Ascending aorta (tissue), 2 donors: ENCODE data around the gene LRCH1. TPM values are rescaled to one million over a fixed set of nuclear protein-coding genes. Genes with fewer than 3 reads are reported as not detected.

ENCODE experiments used
- DNase-seq, 2 donors: peaks; one replicate each; pipeline ENCODE4 v3.0.0-alpha.2; 2019; ENCODE audit warnings: low spot score in 2 of 2
- H3K27ac ChIP-seq, 2 donors: fragments of 200-600 bp; sonication (generic); one replicate each; pipeline ENCODE4 v1.5.1; 2016 to 2017; ENCODE audit warnings: mild to moderate bottlenecking in 1 of 2
- H3K27me3 ChIP-seq: fragments of 200-600 bp; sonication (generic); one replicate; pipeline ENCODE4 v1.5.1; 2017
- H3K36me3 ChIP-seq, 2 donors: fragments of 200-600 bp; sonication (generic); one replicate each; pipeline ENCODE4 v1.5.1; 2016
- H3K4me1 ChIP-seq, 2 donors: fragments of 200-600 bp; sonication (generic); one replicate each; pipeline ENCODE4 v1.5.1; 2016 to 2017; ENCODE audit warnings: mild to moderate bottlenecking in 1 of 2
- H3K4me3 ChIP-seq, 2 donors: fragments of 200-600 bp; sonication (generic); one replicate each; pipeline ENCODE4 v1.5.1; 2016 to 2017; ENCODE audit warnings: mild to moderate bottlenecking in 1 of 2
- H3K9me3 ChIP-seq, 2 donors: fragments of 200-600 bp; sonication (generic); one replicate each; pipeline ENCODE4 v1.5.1; 2016
- intact Hi-C: fragments of 100-400 bp; cut with DNase I; formaldehyde crosslinking; loops from one replicate; pipeline ENCODE4 v1.15.1; 2023
- total RNA-seq: library from RNA; depleted of rRNA; stranded (reverse); fragments of >200 nt; gene quantifications from one replicate; pipeline ENCODE4 v1.1.0, GENCODE V29; 2016
- TF ChIP-seq, protein P1 (sequence below), 3 experiments: fragments of 200-600 bp in 2 of 3; fragments of 450-650 bp in 1 of 3; sonication (generic) in 2 of 3; IDR thresholded peaks; one replicate each; pipeline ENCODE4 v1.5.1; 2016 to 2019; ENCODE audit warnings: antibody characterized with exemption in 3 of 3, mild to moderate bottlenecking in 1 of 3, moderate library complexity in 1 of 3

The LRCH1 gene
- total RNA-seq, 1 donor from 2014 or later, result 45.4 TPM

DNA sequence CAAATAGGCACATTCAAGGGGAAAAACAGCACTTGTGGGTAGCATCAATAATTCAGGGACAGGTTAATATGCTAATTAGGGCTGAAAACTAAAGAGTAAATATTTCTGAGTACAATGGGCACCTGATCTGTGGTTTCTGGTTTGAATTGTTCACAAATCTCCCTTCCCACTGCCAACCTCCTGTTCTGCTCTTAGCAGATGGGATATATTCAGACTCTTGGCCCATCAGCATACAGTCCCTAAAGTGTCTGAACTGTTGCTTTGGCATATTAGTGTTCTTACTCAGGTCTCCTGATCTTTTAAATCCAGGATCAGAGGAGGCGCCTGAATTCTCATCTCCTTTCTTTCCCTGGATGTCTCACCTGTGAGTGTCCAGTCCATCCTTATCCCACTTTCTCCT lies 8.2 kb upstream of the LRCH1 start:
- intact Hi-C loops, result no loop called here
- Histone ChIP-seq H3K4me3 (no peak overlapping the region), H3K27me3 (no peaks in the 10 kb centered on the region), H3K36me3 (no peaks in the 10 kb centered on the region), H3K27ac (no peak overlapping the region), H3K9me3 (no peaks in the 10 kb centered on the region), H3K4me1 (no peaks in the 10 kb centered on the region)
- TF ChIP-seq, protein P1, sequence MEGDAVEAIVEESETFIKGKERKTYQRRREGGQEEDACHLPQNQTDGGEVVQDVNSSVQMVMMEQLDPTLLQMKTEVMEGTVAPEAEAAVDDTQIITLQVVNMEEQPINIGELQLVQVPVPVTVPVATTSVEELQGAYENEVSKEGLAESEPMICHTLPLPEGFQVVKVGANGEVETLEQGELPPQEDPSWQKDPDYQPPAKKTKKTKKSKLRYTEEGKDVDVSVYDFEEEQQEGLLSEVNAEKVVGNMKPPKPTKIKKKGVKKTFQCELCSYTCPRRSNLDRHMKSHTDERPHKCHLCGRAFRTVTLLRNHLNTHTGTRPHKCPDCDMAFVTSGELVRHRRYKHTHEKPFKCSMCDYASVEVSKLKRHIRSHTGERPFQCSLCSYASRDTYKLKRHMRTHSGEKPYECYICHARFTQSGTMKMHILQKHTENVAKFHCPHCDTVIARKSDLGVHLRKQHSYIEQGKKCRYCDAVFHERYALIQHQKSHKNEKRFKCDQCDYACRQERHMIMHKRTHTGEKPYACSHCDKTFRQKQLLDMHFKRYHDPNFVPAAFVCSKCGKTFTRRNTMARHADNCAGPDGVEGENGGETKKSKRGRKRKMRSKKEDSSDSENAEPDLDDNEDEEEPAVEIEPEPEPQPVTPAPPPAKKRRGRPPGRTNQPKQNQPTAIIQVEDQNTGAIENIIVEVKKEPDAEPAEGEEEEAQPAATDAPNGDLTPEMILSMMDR (IDR thresholded peaks at IDR 0.05), result no peak
- DNase-seq, result no peak

DNA sequence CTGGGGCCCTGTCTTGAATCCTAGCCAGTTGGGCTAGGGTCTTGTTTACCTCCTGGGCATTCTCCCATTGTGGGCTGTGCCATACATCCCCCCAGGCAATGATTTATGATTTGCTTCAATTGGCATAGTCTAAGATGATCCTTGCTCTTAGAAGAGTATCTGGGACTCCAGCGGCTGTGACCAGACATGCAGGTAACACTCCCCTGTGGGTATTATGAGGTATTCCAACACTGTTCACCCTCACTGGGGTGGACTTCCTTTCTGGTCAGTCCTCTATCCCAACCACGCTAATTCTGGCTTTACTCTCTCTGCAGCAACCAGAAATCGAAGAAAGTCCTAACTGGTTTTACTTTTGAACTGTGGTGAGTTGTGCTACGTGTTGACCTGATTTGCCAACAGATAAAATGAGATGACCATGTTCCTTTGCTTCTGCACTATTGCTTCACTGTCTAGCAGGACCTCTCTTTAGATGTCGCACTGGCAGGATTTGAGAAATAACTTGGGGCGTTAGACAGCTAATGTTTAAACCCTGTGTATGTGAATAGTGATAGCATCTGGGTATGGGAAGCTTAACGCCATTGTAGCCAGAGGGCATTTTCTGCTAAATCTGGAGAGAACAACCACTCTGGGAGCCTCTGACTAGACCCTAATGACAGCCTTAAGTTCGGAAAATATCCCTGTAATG lies 6.7 kb upstream of the LRCH1 start:
- DNase-seq, result no peak
- intact Hi-C loops, result no loop called here
- TF ChIP-seq, protein P1 (IDR thresholded peaks at IDR 0.05), result no peak

DNA sequence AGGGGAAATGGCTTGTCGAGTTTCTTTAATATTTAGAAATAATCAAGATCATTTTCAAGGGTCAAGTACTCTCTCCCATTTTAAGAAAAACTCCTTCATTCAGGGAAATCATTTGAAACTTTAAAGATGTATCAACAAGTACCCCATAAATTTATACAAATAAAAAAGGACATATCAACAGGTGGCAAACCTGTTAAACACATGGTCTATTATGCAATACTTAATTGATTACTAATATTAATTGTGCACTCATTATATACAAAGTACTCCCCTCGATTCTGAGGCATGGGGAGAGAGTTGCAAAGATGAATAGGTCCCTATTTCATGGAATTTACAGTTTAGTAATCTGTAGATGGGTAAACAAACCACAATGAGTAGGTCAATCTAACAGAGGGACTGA lies 2.1 kb upstream of the LRCH1 start:
- Histone ChIP-seq H3K36me3 (no peaks in the 10 kb centered on the region), H3K27me3 (no peaks in the 10 kb centered on the region), H3K27ac (no peak overlapping the region), H3K4me3 (no peak overlapping the region), H3K9me3 (no peaks in the 10 kb centered on the region), H3K4me1 (peaks cover 2 to 10% of the 10 kb centered on the region in 2 donors)
- TF ChIP-seq, protein P1 (IDR thresholded peaks at IDR 0.05), result no peak
- intact Hi-C loops, result loop anchor here (1.0 to 10.0 kb wide), 3 partner anchors 54 to 246 kb away; partner anchors contain the start of gene ESD
- DNase-seq, result no peak

More for the DNA sequence above, 6.7 kb upstream of the LRCH1 start:
- Histone ChIP-seq H3K36me3 (no peaks in the 10 kb centered on the region), H3K27ac (no peak overlapping the region), H3K4me3 (no peak overlapping the region), H3K9me3 (no peaks in the 10 kb centered on the region), H3K4me1 (peaks cover 0 to 2% of the 10 kb centered on the region in 2 donors), H3K27me3 (no peaks in the 10 kb centered on the region)

DNA sequence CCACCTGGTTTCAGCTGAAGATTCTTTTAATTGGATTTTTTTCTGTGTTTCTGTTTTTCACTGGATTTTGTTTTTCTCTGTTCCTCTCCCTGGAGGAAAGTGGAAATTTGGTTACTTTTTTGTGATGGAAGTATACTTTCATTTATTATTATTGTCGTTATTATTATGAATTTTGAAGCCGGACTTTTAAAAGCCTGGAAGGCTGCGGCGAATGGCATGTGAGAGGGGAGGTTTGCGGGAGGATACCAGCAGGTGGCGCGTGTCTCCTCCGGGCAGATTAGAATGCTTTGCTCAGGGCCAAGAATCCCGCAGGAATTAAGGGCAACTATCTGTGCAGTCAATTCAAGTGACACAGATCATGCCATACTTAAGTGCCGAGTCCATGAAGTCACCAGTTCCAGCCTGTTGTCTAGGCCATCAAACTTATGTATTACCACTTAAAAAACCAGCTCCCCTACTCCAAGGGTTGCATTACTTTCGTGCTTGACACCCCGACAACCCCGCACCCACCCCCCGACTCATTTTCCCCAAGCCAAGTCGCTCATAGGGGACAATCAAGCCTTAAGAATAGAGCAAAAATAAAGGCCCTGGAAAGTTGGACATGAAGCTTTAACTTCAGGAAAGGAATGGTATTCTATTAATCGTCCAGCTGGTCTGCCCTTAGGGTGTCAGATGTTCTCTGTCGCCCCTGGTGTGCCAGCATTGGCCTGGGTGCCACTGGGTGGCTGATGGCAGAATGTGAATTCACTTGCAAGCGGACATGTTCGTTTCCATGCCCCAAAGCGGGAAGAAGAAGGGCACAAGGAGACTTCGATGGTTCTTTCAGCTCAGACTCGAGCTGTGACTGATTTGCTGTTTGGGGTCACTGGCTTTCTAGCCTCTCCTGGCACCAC lies 1.3 kb upstream of the LRCH1 start:
- peak overlapping the region; percentile 90 to 100 for H3K4me3 ChIP-seq
- intact Hi-C loops, result loop anchor here (1.0 to 10.0 kb wide), 5 partner anchors 53 to 246 kb away; partner anchors contain the start of gene ESD
- TF ChIP-seq, protein P1 (IDR thresholded peaks at IDR 0.05), result peak; percentile 81 to 89 (median 82)
- peak in 1 of 2 donors; percentile 89 for DNase-seq
- no peaks in the 10 kb centered on the region for H3K9me3 ChIP-seq
- no peaks in the 10 kb centered on the region for H3K36me3 ChIP-seq
- H3K27ac ChIP-seq, result peak overlapping the region; percentile 95 to 96
- no peaks in the 10 kb centered on the region for H3K27me3 ChIP-seq
- H3K4me1 ChIP-seq, result peaks cover 2 to 10% of the 10 kb centered on the region in 2 donors

DNA sequence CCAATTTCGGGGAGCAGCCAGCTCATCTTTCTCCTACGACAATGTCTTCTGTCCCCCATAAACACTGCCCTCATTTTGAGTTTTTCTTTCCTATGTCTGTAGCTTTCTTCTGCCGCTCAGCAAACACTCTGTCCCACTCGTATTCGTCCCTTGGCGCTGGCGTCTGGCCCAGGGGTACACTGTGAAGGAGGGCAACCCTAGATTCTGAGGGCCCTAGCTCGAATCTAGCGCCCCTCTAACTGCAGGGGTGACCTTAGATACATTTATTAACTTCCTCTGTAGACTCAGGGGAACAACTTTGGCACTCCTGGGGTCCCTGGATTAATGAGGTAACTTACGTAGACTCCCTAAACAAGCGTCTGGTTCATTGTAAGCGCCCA lies 677 bp upstream of the LRCH1 start:
- intact Hi-C loops, result loop anchor here (2.0 to 10.0 kb wide), 4 partner anchors 53 to 245 kb away; partner anchors contain the start of gene ESD
- TF ChIP-seq, protein P1 (IDR thresholded peaks at IDR 0.05), result no peak
- Histone ChIP-seq H3K4me1 (peaks cover 2 to 10% of the 10 kb centered on the region in 2 donors), H3K9me3 (no peaks in the 10 kb centered on the region), H3K27ac (peak overlapping the region; percentile 95 to 96), H3K27me3 (no peaks in the 10 kb centered on the region), H3K36me3 (no peaks in the 10 kb centered on the region), H3K4me3 (peak overlapping the region; percentile 90 to 100)
- DNase-seq, result no peak
